Measurements from ENCODE around the gene RASA2. TPM values are rescaled to one million over a fixed set of nuclear protein-coding genes. Genes with fewer than 3 reads are reported as not detected.

Gene RASA2
- total RNA-seq, 1 donor from 2014 or later, result 5.3 TPM

Other genes starting within 250 kb of the RASA2 start
- gene ZBTB38, start 118.5 kb upstream of the RASA2 start, total RNA-seq, result 53.9 and 87.4 TPM in 2 replicates